GM18511 (cell line): ENCODE results near the gene AP1G1.

Experiments
- ATAC-seq: cut with Tn5 transposase; IDR thresholded peaks from one replicate; pipeline ENCODE4 v1.9.1; 2021; ENCODE audit warnings: mild to moderate bottlenecking, moderate library complexity; ENCODE audit not compliant: unreplicated experiment

Gene AP1G1

GRCh38 chr16:71758293-71758760 lies 50.3 kb downstream of the AP1G1 start:
- no peak for ATAC-seq

GRCh38 chr16:71754652-71755051 lies 54.0 kb downstream of the AP1G1 start:
- ATAC-seq = no peak

DNA sequence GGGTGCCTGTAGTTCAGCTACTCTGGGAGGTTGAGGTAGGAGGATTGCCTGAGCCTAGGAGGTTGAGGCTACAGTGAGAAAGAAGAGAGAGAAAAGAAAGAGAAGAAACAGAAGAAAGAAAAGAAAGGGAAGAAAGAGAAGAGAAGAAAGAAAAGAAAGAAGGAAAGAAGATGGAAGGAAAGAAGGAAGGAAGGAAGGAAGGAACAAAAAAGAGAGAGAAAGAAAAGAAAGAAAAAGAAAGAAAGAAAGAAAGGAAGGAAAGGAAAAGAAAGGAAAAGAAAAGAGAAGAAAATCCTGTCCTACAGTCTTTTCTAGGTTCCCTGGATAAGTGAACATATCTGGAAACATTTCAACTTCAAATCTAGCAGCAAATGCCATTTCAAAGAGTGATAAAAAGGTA lies 54.5 kb downstream of the AP1G1 start:
- ATAC-seq = no peak

GRCh38 chr16:71748226-71748625 lies 60.4 kb downstream of the AP1G1 start:
- ATAC-seq = no peak

- ATAC-seq = no peak
Measured at GRCh38 chr16:71746442-71747046, 62.1 kb downstream of the AP1G1 start.

DNA sequence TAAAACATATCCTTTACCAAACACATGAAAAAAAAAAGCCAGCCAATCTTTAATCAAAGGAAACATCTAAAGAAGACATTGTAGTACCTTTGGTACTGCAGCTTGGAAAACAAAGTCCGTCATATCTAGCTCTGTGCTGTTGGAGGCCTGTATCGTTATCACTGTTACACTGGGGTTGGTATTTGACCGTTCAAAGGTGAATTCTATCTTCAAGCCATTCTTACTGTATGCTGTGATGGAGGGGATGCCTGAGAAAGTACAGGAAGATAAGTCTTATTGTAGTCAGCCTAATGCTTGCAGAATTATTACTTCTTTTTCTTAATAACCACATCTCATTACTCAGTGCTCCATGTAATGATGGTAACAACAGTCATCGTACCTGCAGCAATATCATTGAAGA lies 69.8 kb downstream of the AP1G1 start:
- no peak for ATAC-seq

GRCh38 chr16:71737501-71737900 lies 71.1 kb downstream of the AP1G1 start:
- ATAC-seq = no peak

GRCh38 chr16:71734511-71734910 lies 74.1 kb downstream of the AP1G1 start:
- ATAC-seq = no peak

GRCh38 chr16:71732587-71732986 lies 76.0 kb downstream of the AP1G1 start:
- ATAC-seq = no peak

DNA sequence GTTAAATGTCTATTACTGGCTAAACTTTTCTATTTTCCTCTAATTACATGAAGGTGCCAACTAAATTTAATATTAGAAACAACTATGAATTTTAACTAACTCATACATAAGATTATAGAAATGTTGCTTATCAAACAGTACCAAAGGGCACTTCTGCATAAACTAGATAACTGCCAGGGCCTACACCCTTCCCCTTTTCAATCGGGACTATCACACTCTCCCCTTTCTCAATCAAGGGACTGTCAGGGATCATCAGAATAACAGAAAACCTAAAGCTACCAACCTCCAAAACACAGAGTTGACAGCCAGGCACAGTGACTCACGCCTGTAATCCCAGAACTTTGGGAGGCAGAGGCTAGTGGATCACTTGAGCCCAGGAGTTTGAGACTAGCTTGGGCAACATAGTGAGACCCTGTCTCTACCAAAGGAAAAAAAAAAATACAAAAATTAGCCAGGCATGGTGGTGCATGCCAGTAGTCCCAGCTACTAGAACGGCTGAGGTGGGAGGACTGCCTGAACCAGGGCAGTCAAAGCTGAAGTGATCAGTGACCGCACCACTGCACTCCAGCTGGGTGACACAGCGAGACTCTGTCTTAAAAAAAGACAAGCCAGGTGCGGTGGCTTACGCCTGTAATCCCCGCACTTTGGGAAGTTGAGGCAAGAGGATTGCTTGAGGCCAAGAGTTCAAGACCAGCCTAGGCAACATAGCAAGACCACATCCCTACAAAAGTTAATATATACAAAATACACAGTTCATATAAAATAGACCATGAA lies 80.9 kb downstream of the AP1G1 start:
- no peak for ATAC-seq

- no peak for ATAC-seq
Measured at GRCh38 chr16:71726476-71727315, 81.9 kb downstream of the AP1G1 start.

- no peak for ATAC-seq
Measured at GRCh38 chr16:71724320-71724751, 84.3 kb downstream of the AP1G1 start, which contains the start of gene PHLPP2. TSS of gene PHLPP2 (minus strand) at chr16:71724701. CDS start at chr16:71714795, 9,906 bp downstream.

DNA sequence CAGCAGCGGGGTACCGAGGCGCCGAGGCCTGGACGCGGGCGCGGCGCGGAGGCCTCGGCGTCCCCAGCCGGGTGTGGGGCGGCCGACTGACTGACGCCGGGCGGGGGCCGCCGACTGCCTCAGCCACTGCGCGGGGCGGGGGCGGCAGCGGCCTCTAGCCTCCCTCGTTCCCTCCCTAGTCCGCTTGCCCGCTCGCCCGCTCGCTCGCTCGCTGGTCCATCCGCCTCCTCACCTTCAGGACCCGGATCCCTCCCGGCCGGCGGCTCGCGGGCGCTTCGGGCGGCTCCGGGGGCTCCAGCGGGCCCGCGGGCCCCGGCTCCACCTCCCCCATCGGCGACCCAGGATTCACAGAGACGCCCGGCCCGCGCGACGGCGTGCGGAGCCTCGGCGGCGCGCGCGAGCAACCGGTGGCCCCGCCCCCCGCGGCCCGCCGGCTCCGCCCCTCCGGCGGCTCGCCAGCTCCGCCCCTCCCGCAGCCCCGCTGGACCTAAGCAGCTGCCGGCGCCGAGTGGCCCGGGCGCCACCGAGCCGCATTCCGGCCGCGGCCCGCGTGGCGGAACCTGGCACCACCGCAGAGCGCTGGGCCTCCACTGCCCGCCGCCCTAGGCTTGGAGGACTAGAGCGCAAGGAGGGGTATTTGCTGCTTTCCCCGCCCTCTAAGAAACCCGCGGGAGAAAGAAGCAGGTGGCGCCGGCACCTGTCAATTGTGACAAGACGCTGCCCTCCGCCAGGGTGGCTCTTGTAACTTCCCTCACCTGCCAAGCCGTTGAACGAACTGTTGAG lies 84.9 kb downstream of the AP1G1 start:
- ATAC-seq = peak; percentile 74

DNA sequence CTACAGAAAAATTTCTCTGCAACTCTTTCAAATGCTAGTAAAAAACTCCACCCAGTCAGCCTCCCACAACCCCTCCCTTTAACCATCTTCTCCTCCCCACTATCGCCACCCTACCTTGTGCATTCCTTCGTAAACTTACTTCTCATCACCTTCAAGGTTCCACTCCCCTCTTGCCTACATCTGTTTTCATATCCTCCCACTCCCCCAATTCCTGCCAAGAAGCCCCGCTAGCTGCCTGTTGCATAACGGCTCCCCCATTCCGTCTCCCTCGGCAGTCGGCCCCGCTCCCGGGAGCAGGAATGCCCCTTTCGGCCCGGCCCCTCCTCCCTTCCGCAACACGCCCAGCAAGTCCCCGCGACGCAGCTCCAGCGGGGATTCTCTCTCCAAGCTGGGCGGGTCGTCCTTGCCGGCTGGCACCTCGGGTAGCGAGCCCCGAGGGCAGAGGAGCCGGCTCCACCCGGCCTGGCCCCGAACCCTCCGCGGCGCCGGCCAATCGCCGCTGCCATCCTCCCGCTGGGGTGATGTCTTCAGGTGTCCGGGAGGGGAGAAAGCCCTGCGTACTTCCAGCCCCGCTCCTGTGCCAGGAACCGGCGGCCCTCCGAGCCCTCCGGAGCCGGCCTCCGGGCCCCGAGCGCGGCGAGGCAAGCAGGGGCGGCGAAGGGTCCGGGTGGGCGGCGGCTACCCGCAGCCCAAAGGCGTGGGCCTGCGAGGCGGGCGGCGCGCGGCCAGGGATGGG lies 85.7 kb downstream of the AP1G1 start:
- ATAC-seq = peak; percentile 46

GRCh38 chr16:71721066-71721740 lies 87.4 kb downstream of the AP1G1 start:
- ATAC-seq = no peak

DNA sequence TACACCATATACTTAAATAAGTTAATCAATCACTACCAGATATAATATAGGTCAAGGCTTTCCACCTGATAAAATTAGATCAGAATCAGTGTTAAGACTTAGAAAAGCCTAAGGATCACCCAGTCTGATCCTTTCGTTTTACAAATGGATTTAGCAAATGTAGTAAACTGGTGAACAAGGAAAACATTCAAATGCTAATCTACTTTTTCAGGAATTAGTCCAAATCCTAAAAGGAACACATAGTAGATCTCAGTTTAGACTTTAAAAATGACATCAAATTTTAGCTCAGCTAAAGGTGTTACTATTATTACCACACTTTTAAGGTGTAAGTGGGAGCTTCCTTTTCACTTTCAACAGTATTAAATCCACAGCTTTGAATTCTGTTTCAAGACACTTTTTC lies 96.1 kb downstream of the AP1G1 start:
- no peak for ATAC-seq

GRCh38 chr16:71711789-71712188 lies 96.8 kb downstream of the AP1G1 start:
- no peak for ATAC-seq

DNA sequence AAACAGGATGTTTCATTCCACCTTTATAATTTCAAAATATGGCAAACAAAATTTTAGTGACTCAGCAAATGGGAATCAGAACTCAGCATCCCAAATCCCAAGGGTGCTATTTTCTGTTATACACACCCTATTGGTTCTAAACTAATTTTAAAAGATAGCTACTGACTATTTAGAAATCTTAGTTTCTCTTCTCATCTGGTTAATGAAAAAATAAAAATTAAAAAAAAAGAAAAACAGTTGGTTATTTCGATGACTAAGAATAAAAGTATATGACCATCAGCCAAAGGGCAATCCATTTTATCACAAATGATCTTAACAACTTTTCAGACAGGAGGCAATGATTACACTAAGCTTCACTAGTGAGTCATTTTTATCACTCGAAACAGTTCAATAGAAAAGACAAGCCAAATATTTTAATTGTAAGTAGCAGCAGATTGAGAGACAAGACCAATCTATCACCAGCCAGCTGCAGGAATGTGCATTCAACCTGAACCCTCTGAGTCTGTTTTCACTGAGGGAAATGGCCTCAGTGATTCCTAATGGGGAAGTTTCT lies 99.3 kb downstream of the AP1G1 start:
- ATAC-seq = no peak

DNA sequence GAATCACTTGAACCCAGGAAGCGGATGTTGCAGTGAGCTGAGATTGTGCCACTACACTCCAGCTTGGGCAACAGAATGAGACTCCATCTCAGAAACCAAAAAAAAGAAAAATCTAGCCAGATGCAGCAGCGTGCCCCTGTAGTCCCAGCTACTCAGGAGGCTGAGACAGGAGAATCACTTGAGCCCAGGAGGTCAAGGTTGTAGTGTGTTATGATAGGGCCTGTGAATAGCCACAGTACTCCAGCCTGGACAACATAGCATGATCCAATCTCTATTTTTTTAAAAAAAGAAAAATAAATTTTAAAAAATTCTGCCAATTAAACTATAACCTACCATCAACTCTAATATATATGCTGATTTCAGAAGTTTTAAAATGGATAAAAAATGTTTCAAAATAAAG lies 99.9 kb downstream of the AP1G1 start:
- no peak for ATAC-seq
